ENCODE results near the gene RPTOR. TPM values are rescaled to one million over a fixed set of nuclear protein-coding genes. Genes with fewer than 3 reads are reported as not detected.
A peak's percentile ranks its signal among the peaks of the same experiment; 100 is the strongest.

Gene RPTOR
- polyA plus RNA-seq, 3 donors from 2014 or later = 1.8 to 10.2 (median 3.8) TPM

GRCh38 chr17:80922580-80923160 lies 378.0 kb downstream of the RPTOR start:
- DNase-seq = no peak
- Mint-ChIP-seq H3K27me3 (ENCODE audit: low read depth in 3 of 3) (peaks cover 0 to 3% (median 1%) of the 10 kb centered on the region in 3 donors), H3K4me3 (no peak overlapping the region), H3K36me3 (peaks cover 16 to 20% (median 19%) of the 10 kb centered on the region in 3 donors), H3K9me3 (no peaks in the 10 kb centered on the region), H3K27ac (no peak overlapping the region), H3K4me1 (no peaks in the 10 kb centered on the region)

- Mint-ChIP-seq H3K27ac (no peak overlapping the region), H3K9me3 (no peaks in the 10 kb centered on the region), H3K4me3 (no peak overlapping the region), H3K36me3 (peaks cover 19 to 25% (median 24%) of the 10 kb centered on the region in 3 donors), H3K27me3 (ENCODE audit: low read depth in 3 of 3) (peaks cover 0 to 3% (median 1%) of the 10 kb centered on the region in 3 donors), H3K4me1 (no peaks in the 10 kb centered on the region)
- no peak for DNase-seq
Measured at GRCh38 chr17:80923211-80924110, 378.8 kb downstream of the RPTOR start.

- Mint-ChIP-seq H3K9me3 (no peaks in the 10 kb centered on the region), H3K36me3 (peaks cover 19 to 25% (median 24%) of the 10 kb centered on the region in 3 donors), H3K27ac (no peak overlapping the region), H3K4me1 (no peaks in the 10 kb centered on the region), H3K4me3 (no peak overlapping the region), H3K27me3 (ENCODE audit: low read depth in 3 of 3) (peaks cover 0 to 3% (median 1%) of the 10 kb centered on the region in 3 donors)
- no peak for DNase-seq
Measured at GRCh38 chr17:80924111-80924806, 379.6 kb downstream of the RPTOR start.

GRCh38 chr17:80924807-80925610 lies 380.4 kb downstream of the RPTOR start:
- Mint-ChIP-seq H3K27me3 (ENCODE audit: low read depth in 3 of 3) (peaks cover 0 to 3% (median 1%) of the 10 kb centered on the region in 3 donors), H3K36me3 (peaks cover 23 to 29% (median 25%) of the 10 kb centered on the region in 3 donors), H3K4me3 (no peak overlapping the region), H3K9me3 (no peaks in the 10 kb centered on the region), H3K4me1 (no peaks in the 10 kb centered on the region), H3K27ac (no peak overlapping the region)
- DNase-seq = no peak

- H3K4me1 Mint-ChIP-seq = no peaks in the 10 kb centered on the region
- no peak for DNase-seq
- peaks cover 0 to 3% (median 1%) of the 10 kb centered on the region in 3 donors for H3K27me3 Mint-ChIP-seq (ENCODE audit: low read depth in 3 of 3)
- H3K4me3 Mint-ChIP-seq = no peak overlapping the region
- no peaks in the 10 kb centered on the region for H3K9me3 Mint-ChIP-seq
- no peak overlapping the region for H3K27ac Mint-ChIP-seq
- peaks cover 22 to 34% (median 24%) of the 10 kb centered on the region in 3 donors for H3K36me3 Mint-ChIP-seq
Measured at GRCh38 chr17:80925688-80926335, 381.2 kb downstream of the RPTOR start.

GRCh38 chr17:80926591-80927250 lies 382.1 kb downstream of the RPTOR start:
- H3K27ac Mint-ChIP-seq = no peak overlapping the region
- H3K9me3 Mint-ChIP-seq = no peaks in the 10 kb centered on the region
- no peaks in the 10 kb centered on the region for H3K4me1 Mint-ChIP-seq
- no peak for DNase-seq
- H3K4me3 Mint-ChIP-seq = no peak overlapping the region
- peaks cover 0 to 3% (median 1%) of the 10 kb centered on the region in 3 donors for H3K27me3 Mint-ChIP-seq (ENCODE audit: low read depth in 3 of 3)
- peaks cover 20 to 34% (median 23%) of the 10 kb centered on the region in 3 donors for H3K36me3 Mint-ChIP-seq

GRCh38 chr17:80927791-80928216 lies 383.2 kb downstream of the RPTOR start:
- Mint-ChIP-seq H3K27me3 (ENCODE audit: low read depth in 3 of 3) (peaks cover 0 to 3% (median 1%) of the 10 kb centered on the region in 3 donors), H3K4me1 (no peaks in the 10 kb centered on the region), H3K4me3 (no peak overlapping the region), H3K27ac (no peak overlapping the region), H3K36me3 (peaks cover 20 to 34% (median 23%) of the 10 kb centered on the region in 3 donors), H3K9me3 (no peaks in the 10 kb centered on the region)
- no peak for DNase-seq

- Mint-ChIP-seq H3K9me3 (no peaks in the 10 kb centered on the region), H3K4me1 (peaks cover 4 to 5% of the 10 kb centered on the region in 2 donors), H3K36me3 (peaks cover 20 to 29% (median 23%) of the 10 kb centered on the region in 3 donors), H3K27ac (peak overlapping the region in 1 of 6 donors; percentile 62), H3K4me3 (no peak overlapping the region), H3K27me3 (ENCODE audit: low read depth in 3 of 3) (peaks cover 0 to 3% (median 0%) of the 10 kb centered on the region in 3 donors)
- DNase-seq = no peak
Measured at GRCh38 chr17:80929449-80929848, 384.8 kb downstream of the RPTOR start.

GRCh38 chr17:80930335-80931279 lies 386.0 kb downstream of the RPTOR start:
- DNase-seq = no peak
- Mint-ChIP-seq H3K36me3 (peaks cover 20 to 29% (median 23%) of the 10 kb centered on the region in 3 donors), H3K4me3 (no peak overlapping the region), H3K9me3 (no peaks in the 10 kb centered on the region), H3K4me1 (peaks cover 15 to 16% of the 10 kb centered on the region in 2 donors), H3K27me3 (ENCODE audit: low read depth in 3 of 3) (peaks cover 0 to 1% (median 0%) of the 10 kb centered on the region in 3 donors), H3K27ac (peak overlapping the region in 1 of 6 donors; percentile 5)

- H3K27me3 Mint-ChIP-seq (ENCODE audit: low read depth in 3 of 3) = no peaks in the 10 kb centered on the region
- peaks cover 26% of the 10 kb centered on the region in 2 donors for H3K4me1 Mint-ChIP-seq
- no peaks in the 10 kb centered on the region for H3K9me3 Mint-ChIP-seq
- no peak overlapping the region for H3K4me3 Mint-ChIP-seq
- H3K27ac Mint-ChIP-seq = no peak overlapping the region
- peaks cover 12 to 21% (median 18%) of the 10 kb centered on the region in 3 donors for H3K36me3 Mint-ChIP-seq
- no peak for DNase-seq
Measured at GRCh38 chr17:80931421-80932265, 387.0 kb downstream of the RPTOR start.

- H3K27me3 Mint-ChIP-seq (ENCODE audit: low read depth in 3 of 3) = peaks cover 0 to 4% (median 1%) of the 10 kb centered on the region in 3 donors
- H3K4me3 Mint-ChIP-seq = peak overlapping the region; percentile 56 to 88 (median 80)
- peak overlapping the region; percentile 74 to 88 (median 82) for H3K27ac Mint-ChIP-seq
- no peaks in the 10 kb centered on the region for H3K9me3 Mint-ChIP-seq
- peaks cover 58% of the 10 kb centered on the region in 2 donors for H3K4me1 Mint-ChIP-seq
- no peaks in the 10 kb centered on the region for H3K36me3 Mint-ChIP-seq
- peak; percentile 37 to 59 (median 41) for DNase-seq
Measured at GRCh38 chr17:80935526-80935925, 390.9 kb downstream of the RPTOR start.

Measured in immature natural killer cell (primary cell).